HG03432 (cell line): ENCODE measurements around the gene TMEM181.
"Not testable (repeated sequence)": the region's sequence is repeated elsewhere in the genome, so short reads cannot be mapped to it uniquely, and the experiment has no call there.

Experiments
- ATAC-seq: cut with Tn5 transposase; IDR thresholded peaks from one replicate; pipeline ENCODE4 v1.9.1; 2021; ENCODE audit warnings: mild to moderate bottlenecking, moderate library complexity; ENCODE audit not compliant: unreplicated experiment

Gene TMEM181

GRCh38 chr6:158655569-158656450 is 95.9 kb downstream of the TMEM181 start:
- no peak for ATAC-seq

GRCh38 chr6:158656986-158657385 is 97.1 kb downstream of the TMEM181 start:
- ATAC-seq = not testable (repeated sequence)

- ATAC-seq = peak; percentile 53
These were observed 100.5 kb downstream of the TMEM181 start for GRCh38 chr6:158660333-158660754.

GRCh38 chr6:158661156-158661685 is 101.3 kb downstream of the TMEM181 start:
- ATAC-seq = no peak

- ATAC-seq = no peak
These were observed 102.7 kb downstream of the TMEM181 start for GRCh38 chr6:158662607-158662953.

GRCh38 chr6:158662954-158663624 is 103.2 kb downstream of the TMEM181 start:
- no peak for ATAC-seq

- no peak for ATAC-seq
These were observed 103.8 kb downstream of the TMEM181 start for GRCh38 chr6:158663625-158664165.

- no peak for ATAC-seq
These were observed 105.4 kb downstream of the TMEM181 start for GRCh38 chr6:158665332-158665731.

GRCh38 chr6:158666628-158667359 is 106.9 kb downstream of the TMEM181 start:
- no peak for ATAC-seq

- ATAC-seq = no peak
These were observed 107.6 kb downstream of the TMEM181 start for GRCh38 chr6:158667360-158667981.

- ATAC-seq = no peak
These were observed 108.8 kb downstream of the TMEM181 start for GRCh38 chr6:158668707-158669103.

- no peak for ATAC-seq
These were observed 109.5 kb downstream of the TMEM181 start for GRCh38 chr6:158669145-158670035.

GRCh38 chr6:158672119-158672518 is 112.2 kb downstream of the TMEM181 start:
- not testable (repeated sequence) for ATAC-seq

GRCh38 chr6:158672726-158673125 is 112.8 kb downstream of the TMEM181 start:
- ATAC-seq = no peak

- ATAC-seq = no peak
These were observed 114.6 kb downstream of the TMEM181 start for GRCh38 chr6:158674342-158675131.

GRCh38 chr6:158677094-158677493 is 117.2 kb downstream of the TMEM181 start:
- not testable (repeated sequence) for ATAC-seq

GRCh38 chr6:158677906-158678578 is 118.2 kb downstream of the TMEM181 start:
- no peak for ATAC-seq

- ATAC-seq = no peak
These were observed 120.1 kb downstream of the TMEM181 start for GRCh38 chr6:158680015-158680414.
